Astrocyte (in vitro differentiated cells and primary cell): Measurements from ENCODE around the gene MUC6. TPM values are rescaled to one million over a fixed set of nuclear protein-coding genes. Genes with fewer than 3 reads are reported as not detected.

Source experiments
- DNase-seq: peaks from one replicate; pipeline ENCODE4 v3.0.0-alpha.2; 2010; ENCODE audit warnings: low read depth
- FAIRE-seq: peaks from 2 replicates; lab custom pipeline; 2011; peaks lifted over from hg19 to GRCh38; lab: Jason Lieb, UNC
- H2AFZ ChIP-seq: 2 replicates; pipeline ENCODE4 v1.6.0; 2012; ENCODE audit warnings: low read depth, low read length, inconsistent platforms
- H3K27ac ChIP-seq: 2 replicates; pipeline ENCODE4 v1.5.1; 2011; ENCODE audit warnings: low read depth, low read length, inconsistent platforms
- H3K27me3 ChIP-seq: 2 replicates; pipeline ENCODE4 v1.6.0; 2011; ENCODE audit warnings: low read length, inconsistent platforms; ENCODE audit not compliant: insufficient read depth
- H3K36me3 ChIP-seq: 2 replicates; pipeline ENCODE4 v1.5.1; 2011; ENCODE audit warnings: low read length, inconsistent platforms; ENCODE audit not compliant: insufficient read depth
- H3K4me1 ChIP-seq: 2 replicates; pipeline ENCODE4 v1.5.1; 2011; ENCODE audit warnings: low read length, inconsistent platforms; ENCODE audit not compliant: insufficient read depth
- H3K4me2 ChIP-seq: 2 replicates; pipeline ENCODE4 v1.6.0; 2012; ENCODE audit warnings: low read length, inconsistent platforms
- H3K4me3 ChIP-seq: 2 replicates; pipeline ENCODE4 v1.5.1; 2011; ENCODE audit warnings: low read depth, mild to moderate bottlenecking, low read length, inconsistent platforms; ENCODE audit not compliant: insufficient read depth
- H3K79me2 ChIP-seq: 2 replicates; pipeline ENCODE4 v1.6.0; 2012; ENCODE audit warnings: mild to moderate bottlenecking, low read length, inconsistent platforms; ENCODE audit not compliant: insufficient read depth
- H3K9ac ChIP-seq: 2 replicates; pipeline ENCODE4 v1.6.0; 2012; ENCODE audit warnings: mild to moderate bottlenecking, low read length, inconsistent platforms
- H3K9me3 ChIP-seq: 2 replicates; pipeline ENCODE4 v1.5.1; 2012; ENCODE audit warnings: low read depth, mild to moderate bottlenecking, low read length, inconsistent platforms; ENCODE audit not compliant: insufficient read depth
- H4K20me1 ChIP-seq: 2 replicates; pipeline ENCODE4 v1.6.0; 2012; ENCODE audit warnings: low read length, inconsistent platforms; ENCODE audit not compliant: insufficient read depth
- H3K27ac Mint-ChIP-seq: one replicate; pipeline ENCODE4 v1.8.0; 2021; ENCODE audit warnings: mild to moderate bottlenecking, mixed read lengths; ENCODE audit not compliant: unreplicated experiment
- H3K27me3 Mint-ChIP-seq: one replicate; pipeline ENCODE4 v1.8.0; 2021; ENCODE audit warnings: low read depth, mixed read lengths; ENCODE audit not compliant: unreplicated experiment
- H3K36me3 Mint-ChIP-seq: one replicate; pipeline ENCODE4 v1.8.0; 2021; ENCODE audit warnings: low read depth, mixed read lengths; ENCODE audit not compliant: unreplicated experiment
- H3K4me1 Mint-ChIP-seq: one replicate; pipeline ENCODE4 v1.8.0; 2021; ENCODE audit warnings: low read depth, mixed read lengths; ENCODE audit not compliant: unreplicated experiment
- H3K4me3 Mint-ChIP-seq: one replicate; pipeline ENCODE4 v1.8.0; 2021; ENCODE audit warnings: mild to moderate bottlenecking, moderate library complexity, mixed read lengths; ENCODE audit not compliant: unreplicated experiment
- H3K9me3 Mint-ChIP-seq: one replicate; pipeline ENCODE4 v1.8.0; 2021; ENCODE audit warnings: mild to moderate bottlenecking, mixed read lengths; ENCODE audit not compliant: unreplicated experiment
- CTCF ChIP-seq: IDR thresholded peaks from 2 replicates; pipeline ENCODE4 v1.5.1; 2011; ENCODE audit warnings: low read depth, mild to moderate bottlenecking, inconsistent platforms, low read length, moderate library complexity; ENCODE audit not compliant: insufficient read depth
- EZH2 ChIP-seq: IDR thresholded peaks from 2 replicates; pipeline ENCODE4 v1.6.1; 2012; ENCODE audit warnings: mild to moderate bottlenecking, low read length, inconsistent platforms; ENCODE audit not compliant: insufficient read depth
- total RNA-seq: library from RNA; stranded (reverse); gene quantifications from 2 replicates; pipeline ENCODE4 v1.2.1, GENCODE V29; 2021

MUC6 gene
- total RNA-seq, 1 donor from 2014 or later, result not detected

GRCh38 chr11:1015064-1015463 lies 21.5 kb downstream of the MUC6 start:
- Histone ChIP-seq H3K79me2 (peaks cover 15% of the 10 kb centered on the region), H4K20me1 (peaks cover 52% of the 10 kb centered on the region), H3K27me3 (no peaks in the 10 kb centered on the region), H3K9ac (no peak overlapping the region), H3K4me2 (no peak overlapping the region), H3K4me1 (no peaks in the 10 kb centered on the region), H3K9me3 (no peaks in the 10 kb centered on the region), H3K4me3 (no peak overlapping the region), H3K27ac (no peak overlapping the region), H2AFZ (no peak overlapping the region), H3K36me3 (peaks cover 3% of the 10 kb centered on the region)
- no peak overlapping the region for H3K27ac Mint-ChIP-seq
- H3K36me3 Mint-ChIP-seq, result peaks cover 20% of the 10 kb centered on the region
- no peak for FAIRE-seq
- H3K27me3 Mint-ChIP-seq, result no peaks in the 10 kb centered on the region
- peaks cover 4% of the 10 kb centered on the region for H3K4me1 Mint-ChIP-seq
- TF ChIP-seq CTCF, result no peak
- DNase-seq, result no peak
- peaks cover 8% of the 10 kb centered on the region for H3K9me3 Mint-ChIP-seq
- no peak overlapping the region for H3K4me3 Mint-ChIP-seq

GRCh38 chr11:1014276-1014675 lies 22.2 kb downstream of the MUC6 start:
- peaks cover 3% of the 10 kb centered on the region for H3K36me3 ChIP-seq
- H4K20me1 ChIP-seq, result peaks cover 45% of the 10 kb centered on the region
- no peaks in the 10 kb centered on the region for H3K9me3 ChIP-seq
- DNase-seq (no peak), FAIRE-seq (no peak)
- H3K4me3 ChIP-seq, result no peak overlapping the region
- Mint-ChIP-seq H3K36me3 (peaks cover 20% of the 10 kb centered on the region), H3K9me3 (peaks cover 8% of the 10 kb centered on the region), H3K27me3 (no peaks in the 10 kb centered on the region), H3K27ac (no peak overlapping the region), H3K4me3 (no peak overlapping the region), H3K4me1 (peaks cover 4% of the 10 kb centered on the region)
- H3K4me1 ChIP-seq, result no peaks in the 10 kb centered on the region
- TF ChIP-seq CTCF (no peak), EZH2 (no peak)
- no peak overlapping the region for H3K27ac ChIP-seq
- H3K4me2 ChIP-seq, result no peak overlapping the region
- no peak overlapping the region for H3K9ac ChIP-seq
- H3K79me2 ChIP-seq, result peaks cover 15% of the 10 kb centered on the region
- no peak overlapping the region for H2AFZ ChIP-seq
- no peaks in the 10 kb centered on the region for H3K27me3 ChIP-seq

- Histone ChIP-seq H2AFZ (no peak overlapping the region), H3K79me2 (peaks cover 15% of the 10 kb centered on the region), H3K4me2 (no peak overlapping the region), H4K20me1 (peaks cover 44% of the 10 kb centered on the region), H3K9me3 (no peaks in the 10 kb centered on the region), H3K27me3 (no peaks in the 10 kb centered on the region), H3K4me3 (no peak overlapping the region), H3K27ac (no peak overlapping the region), H3K9ac (no peak overlapping the region), H3K4me1 (no peaks in the 10 kb centered on the region), H3K36me3 (peaks cover 5% of the 10 kb centered on the region)
- Mint-ChIP-seq H3K4me1 (peaks cover 4% of the 10 kb centered on the region), H3K9me3 (peaks cover 8% of the 10 kb centered on the region), H3K27me3 (no peaks in the 10 kb centered on the region), H3K27ac (no peak overlapping the region), H3K4me3 (no peak overlapping the region), H3K36me3 (peaks cover 20% of the 10 kb centered on the region)
- DNase-seq, result no peak
- no peak for FAIRE-seq
- no peak for TF ChIP-seq CTCF
- TF ChIP-seq EZH2, result no peak
Measured at GRCh38 chr11:1013631-1013935, 22.9 kb downstream of the MUC6 start.
